GM12891 (cell line): ENCODE data around the gene SLC43A1.

ENCODE experiments used
- PAX5 ChIP-seq: IDR thresholded peaks from 2 replicates; pipeline ENCODE4 v1.6.1; 2011; ENCODE audit warnings: low read length, moderate library complexity, mild to moderate bottlenecking; ENCODE audit not compliant: insufficient read depth, severe bottlenecking
- POLR2A ChIP-seq: IDR thresholded peaks from 2 replicates; pipeline ENCODE4 v1.6.1; 2011; ENCODE audit warnings: low read depth, low read length, control low read depth
- POLR2AphosphoS5 ChIP-seq: IDR thresholded peaks from 2 replicates; pipeline ENCODE4 v1.6.1; 2011; ENCODE audit warnings: low read depth, low read length, control low read depth
- SPI1 ChIP-seq: IDR thresholded peaks from 2 replicates; pipeline ENCODE4 v1.6.1; 2011; ENCODE audit warnings: low read depth, low read length, control low read depth
- TAF1 ChIP-seq: IDR thresholded peaks from 2 replicates; pipeline ENCODE4 v1.6.1; 2011; ENCODE audit warnings: low read depth, low read length, control low read depth

GRCh38 chr11:57438345-57439285, 76.9 kb downstream of the SLC43A1 start:
- TF ChIP-seq POLR2AphosphoS5 (no peak), TAF1 (no peak), POLR2A (no peak), SPI1 (no peak), PAX5 (no peak)
